A204.1 (cell line): Measurements from ENCODE around the gene RDH16.
"Not testable (repeated sequence)": the region's sequence is repeated elsewhere in the genome, so short reads cannot be mapped to it uniquely, and the experiment has no call there.

ENCODE experiments used
- FAIRE-seq: peaks from 2 replicates; lab custom pipeline; 2012; peaks lifted over from hg19 to GRCh38; lab: Jason Lieb, UNC

RDH16 gene

GRCh38 chr12:56953314-56953713 lies 4.1 kb downstream of the RDH16 start:
- no peak for FAIRE-seq

GRCh38 chr12:56951582-56952339 lies 5.6 kb downstream of the RDH16 start:
- FAIRE-seq, result no peak

- no peak for FAIRE-seq
Observed at GRCh38 chr12:56948881-56949280, 8.5 kb downstream of the RDH16 start.

GRCh38 chr12:56948457-56948777 lies 9.0 kb downstream of the RDH16 start:
- FAIRE-seq, result no peak

GRCh38 chr12:56947633-56948456 lies 9.6 kb downstream of the RDH16 start:
- no peak for FAIRE-seq

GRCh38 chr12:56943878-56944277 lies 13.5 kb downstream of the RDH16 start:
- no peak for FAIRE-seq

- not testable (repeated sequence) for FAIRE-seq
Observed at GRCh38 chr12:56943374-56943773, 14.0 kb downstream of the RDH16 start.

GRCh38 chr12:56941299-56942017 lies 15.9 kb downstream of the RDH16 start:
- no peak for FAIRE-seq

GRCh38 chr12:56940942-56941298 lies 16.5 kb downstream of the RDH16 start:
- FAIRE-seq, result not testable (repeated sequence)

GRCh38 chr12:56935752-56936151 lies 21.7 kb downstream of the RDH16 start:
- no peak for FAIRE-seq

GRCh38 chr12:56935157-56935556 lies 22.3 kb downstream of the RDH16 start:
- FAIRE-seq, result no peak

- no peak for FAIRE-seq
Observed at GRCh38 chr12:56933826-56934625, 23.4 kb downstream of the RDH16 start, which contains the start of gene SDR9C7. Gene SDR9C7, minus strand, starts transcription at chr12:56934408. Its CDS starts 147 bp downstream, at chr12:56934261.

- FAIRE-seq, result no peak
Observed at GRCh38 chr12:56932867-56933266, 24.5 kb downstream of the RDH16 start.

- FAIRE-seq, result no peak
Observed at GRCh38 chr12:56932146-56932545, 25.3 kb downstream of the RDH16 start.

GRCh38 chr12:56931474-56931978 lies 25.9 kb downstream of the RDH16 start:
- FAIRE-seq, result no peak

GRCh38 chr12:56930241-56930640 lies 27.2 kb downstream of the RDH16 start:
- FAIRE-seq, result no peak

- no peak for FAIRE-seq
Observed at GRCh38 chr12:56929780-56930179, 27.6 kb downstream of the RDH16 start.

GRCh38 chr12:56928262-56928661 lies 29.1 kb downstream of the RDH16 start:
- no peak for FAIRE-seq

GRCh38 chr12:56927281-56927680 lies 30.1 kb downstream of the RDH16 start:
- no peak for FAIRE-seq

- FAIRE-seq, result no peak
Observed at GRCh38 chr12:56922031-56922430, 35.4 kb downstream of the RDH16 start.

- FAIRE-seq, result no peak
Observed at GRCh38 chr12:56921346-56921745, 36.1 kb downstream of the RDH16 start.

GRCh38 chr12:56918139-56918538 lies 39.3 kb downstream of the RDH16 start:
- not testable (repeated sequence) for FAIRE-seq
